ENCODE results near the gene CHST6. TPM values are rescaled to one million over a fixed set of nuclear protein-coding genes. Genes with fewer than 3 reads are reported as not detected.

CHST6 gene
- total and polyA plus RNA-seq, 2 donors (not counting 3 experiments of a cell fraction or from before 2014, with no cell fraction given), result 0.26 to 0.60 TPM

DNA sequence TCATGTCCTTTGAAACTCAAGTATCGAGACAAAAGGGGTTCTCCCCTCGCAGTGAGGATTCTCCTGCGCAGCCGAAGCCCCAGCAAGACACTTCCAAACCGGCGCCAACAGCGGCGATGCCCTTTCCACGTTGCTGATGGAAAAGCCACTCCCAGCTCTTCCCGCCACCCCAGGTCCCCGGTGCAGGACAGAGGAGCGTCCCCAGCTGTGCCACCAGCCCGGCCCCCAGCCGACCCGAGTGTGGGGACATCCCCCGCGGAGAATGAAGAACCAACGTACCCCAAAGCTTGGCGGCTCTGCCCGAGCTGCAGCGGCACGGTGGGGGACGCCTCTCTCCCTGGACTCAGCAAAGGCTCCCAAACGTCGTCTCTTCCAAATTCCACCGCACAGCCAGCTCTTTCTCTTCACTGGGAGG lies 573 bp downstream of the CHST6 start:
- TF ChIP-seq MYC (IDR thresholded peaks at IDR 0.05; ENCODE audit: low read depth, low read length) (no peak), POLR2A (IDR thresholded peaks at IDR 0.05; ENCODE audit: low read depth, low read length) (no peak), FOS (IDR thresholded peaks at IDR 0.05; ENCODE audit: borderline replicate concordance, insufficient read depth, low read length) (no peak), GATA2 (IDR thresholded peaks at IDR 0.05; ENCODE audit: insufficient read depth, insufficient read length, low read depth, low read length) (no peak), EZH2 (IDR thresholded peaks at IDR 0.05; ENCODE audit: borderline replicate concordance, low read depth, low read length, severe bottlenecking) (no peak), JUN (IDR thresholded peaks at IDR 0.05; ENCODE audit: borderline replicate concordance, insufficient read depth, insufficient read length, low read depth) (no peak), POLR2AphosphoS5 (IDR thresholded peaks at IDR 0.05; ENCODE audit: insufficient read depth, low read depth, low read length) (no peak)
- TF ChIP-seq, protein P1, sequence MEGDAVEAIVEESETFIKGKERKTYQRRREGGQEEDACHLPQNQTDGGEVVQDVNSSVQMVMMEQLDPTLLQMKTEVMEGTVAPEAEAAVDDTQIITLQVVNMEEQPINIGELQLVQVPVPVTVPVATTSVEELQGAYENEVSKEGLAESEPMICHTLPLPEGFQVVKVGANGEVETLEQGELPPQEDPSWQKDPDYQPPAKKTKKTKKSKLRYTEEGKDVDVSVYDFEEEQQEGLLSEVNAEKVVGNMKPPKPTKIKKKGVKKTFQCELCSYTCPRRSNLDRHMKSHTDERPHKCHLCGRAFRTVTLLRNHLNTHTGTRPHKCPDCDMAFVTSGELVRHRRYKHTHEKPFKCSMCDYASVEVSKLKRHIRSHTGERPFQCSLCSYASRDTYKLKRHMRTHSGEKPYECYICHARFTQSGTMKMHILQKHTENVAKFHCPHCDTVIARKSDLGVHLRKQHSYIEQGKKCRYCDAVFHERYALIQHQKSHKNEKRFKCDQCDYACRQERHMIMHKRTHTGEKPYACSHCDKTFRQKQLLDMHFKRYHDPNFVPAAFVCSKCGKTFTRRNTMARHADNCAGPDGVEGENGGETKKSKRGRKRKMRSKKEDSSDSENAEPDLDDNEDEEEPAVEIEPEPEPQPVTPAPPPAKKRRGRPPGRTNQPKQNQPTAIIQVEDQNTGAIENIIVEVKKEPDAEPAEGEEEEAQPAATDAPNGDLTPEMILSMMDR (IDR thresholded peaks at IDR 0.05; ENCODE audit: extremely low read depth in 1 of 2, insufficient read depth in 1 of 2, low read depth in 1 of 2, low read length in 2 of 2), result no peak
- TF ChIP-seq, protein P2, sequence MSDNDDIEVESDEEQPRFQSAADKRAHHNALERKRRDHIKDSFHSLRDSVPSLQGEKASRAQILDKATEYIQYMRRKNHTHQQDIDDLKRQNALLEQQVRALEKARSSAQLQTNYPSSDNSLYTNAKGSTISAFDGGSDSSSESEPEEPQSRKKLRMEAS (IDR thresholded peaks at IDR 0.05; ENCODE audit: insufficient read depth, insufficient read length), result no peak
- intact Hi-C loops (cut with micrococcal nuclease), result loop anchor here (1.0 kb wide), 1 partner anchor 23 kb away; no protein-coding TSS in a partner anchor
- peaks cover 7% of the 10 kb centered on the region for H3K4me1 ChIP-seq (ENCODE audit: control insufficient read depth, extremely low read depth, insufficient read depth, low read length)
- peaks cover 5 to 8% of the 10 kb centered on the region in 2 experiments for H3K27me3 ChIP-seq (ENCODE audit: control insufficient read depth in 2 of 2, insufficient read depth in 2 of 2, low read length in 2 of 2)
- dilution Hi-C loops (cut with MboI; ENCODE audit: extremely low pct_ligation_motif_present, low sequenced_read_pairs), result no loop called here
- H3K36me3 ChIP-seq (ENCODE audit: control insufficient read depth in 2 of 2, extremely low read depth in 1 of 2, insufficient read depth in 2 of 2, low read length in 2 of 2), result no peaks in the 10 kb centered on the region
- no peaks in the 10 kb centered on the region for H3K9me3 ChIP-seq (replicated peaks; ENCODE audit: control insufficient read depth, insufficient read depth, low read length)
- no peaks in the 10 kb centered on the region for H3K9me1 ChIP-seq (replicated peaks; ENCODE audit: control insufficient read depth, extremely low read depth, insufficient read depth, low read length)
- ChIA-PET CTCF (interaction anchor here (0.8 to 2.1 kb wide), 6 partner anchors 17 to 295 kb away, joined by 3 to 14 read pairs (median 3); partner anchors contain the start of gene TMEM170A), POLR2A (interaction anchor here (1.2 to 1.4 kb wide), 2 partner anchors 22 to 128 kb away, joined by 3 to 13 read pairs; partner anchors contain the start of gene ADAT1)
- peak overlapping the region; percentile 11 to 64 (median 37) for H3K4me3 ChIP-seq (replicated peaks in 1 of 3; ENCODE audit: insufficient read depth in 1 of 3, low read depth in 1 of 3, low read length in 3 of 3)
- H2AFZ ChIP-seq (ENCODE audit: low read depth, low read length), result peak overlapping the region; percentile 96
- FAIRE-seq (no peak), DNase-seq (ENCODE audit: low read depth, low spot score) (no peak)
- H3K4me2 ChIP-seq (ENCODE audit: insufficient read depth, low read length), result peak overlapping the region; percentile 83
- no peaks in the 10 kb centered on the region for H3K79me2 ChIP-seq (ENCODE audit: control insufficient read depth, insufficient read depth, low read length)
- H4K20me1 ChIP-seq (replicated peaks; ENCODE audit: control insufficient read depth, extremely low read depth, insufficient read depth, low read length), result peaks cover 2% of the 10 kb centered on the region
- H3K27ac ChIP-seq (ENCODE audit: insufficient read depth, low read depth, low read length), result no peak overlapping the region
- no TSS peak for BruUV-seq (replicated peaks)
- H3K9ac ChIP-seq (replicated peaks; ENCODE audit: extremely low read depth, insufficient read depth, low read length), result no peak overlapping the region
